H1 (cell line): ENCODE measurements around the gene ENTREP3. TPM values are rescaled to one million over a fixed set of nuclear protein-coding genes. Genes with fewer than 3 reads are reported as not detected.

ENCODE experiments used
- CBX8 ChIP-seq: fragments of 300-800, 300-1000 bp; sonication (generic); IDR thresholded peaks from 2 replicates; pipeline ENCODE4 v1.7.1; 2016; ENCODE audit warnings: low read depth, low read length, borderline replicate concordance
- CHD7 ChIP-seq: fragments of 300-600 bp; sonication (generic); IDR thresholded peaks from 2 replicates; pipeline ENCODE4 v1.7.1; 2012; ENCODE audit warnings: low read length, moderate library complexity, mild to moderate bottlenecking, inconsistent platforms; ENCODE audit not compliant: insufficient replicate concordance
- E2F6 ChIP-seq: IDR thresholded peaks from 2 replicates; pipeline ENCODE4 v1.6.1; 2012; ENCODE audit warnings: inconsistent platforms
- EGR1 ChIP-seq: IDR thresholded peaks from 2 replicates; pipeline ENCODE4 v1.6.1; 2011; ENCODE audit warnings: low read depth, low read length, borderline replicate concordance
- SUZ12 ChIP-seq: fragments of 200-600 bp; sonication (generic); IDR thresholded peaks from 2 replicates; pipeline ENCODE4 v1.6.1; 2012; ENCODE audit warnings: mild to moderate bottlenecking, inconsistent platforms, low read length, moderate library complexity, mixed read lengths
- polyA plus RNA-seq, 7 experiments: library from polyadenylated mRNA; depleted of rRNA in 3 of 7; stranded (reverse) in 5 of 7; unstranded in 2 of 7; fragments of >200 nt in 5 of 7; fragments of 200-250 nt in 2 of 7; gene quantifications; 1 replicate in 5 of 7; 2 replicates in 1 of 7; 4 replicates in 1 of 7; pipeline versions ENCODE4 v1.2.1 to v1.2.3, GENCODE V29; 2011 to 2013; ENCODE audit warnings: missing spikeins in 2 of 7, mixed read lengths in 2 of 7
- total RNA-seq: library from RNA; stranded (reverse); fragmentation: NEBNext Ultra II Directional; extraction: Animal tissue kit (Norgen Biotek cat#: 25700); gene quantifications from 2 replicates; pipeline ENCODE4 v1.2.1, GENCODE V29; 2021

Gene ENTREP3
- total and polyA plus RNA-seq, 2 of the 8 experiments (the other 6 are each of a cell fraction or from before 2014, with no cell fraction given), result 22.8 to 52.2 TPM

- TF ChIP-seq CHD7 (no peak), EGR1 (no peak), CBX8 (no peak), E2F6 (no peak), SUZ12 (no peak)
These were observed 24.0 kb upstream of the ENTREP3 start (continued) for GRCh38 chr1:155279268-155279667.
